HepG2 (cell line): Measurements from ENCODE around the gene SSX2IP. TPM values are rescaled to one million over a fixed set of nuclear protein-coding genes. Genes with fewer than 3 reads are reported as not detected.

Source experiments
- HOXA5 ChIP-seq: sonication (generic); formaldehyde crosslinking; IDR thresholded peaks from 2 replicates; pipeline ENCODE4 v1.4.0; 2020; ENCODE audit warnings: missing genetic modification reagents
- ISX ChIP-seq: sonication (generic); formaldehyde crosslinking; conservative IDR thresholded peaks from 2 replicates; pipeline ENCODE4 v1.5.0; 2020; ENCODE audit warnings: missing genetic modification reagents
- KDM4B ChIP-seq: sonication (generic); formaldehyde crosslinking; IDR thresholded peaks from 2 replicates; pipeline ENCODE4 v1.4.0; 2020; ENCODE audit warnings: missing genetic modification reagents
- MATR3 ChIP-seq: sonication (generic); formaldehyde crosslinking; IDR thresholded peaks from 2 replicates; pipeline ENCODE4 v1.4.0; 2020; ENCODE audit warnings: missing genetic modification reagents
- REXO4 ChIP-seq: sonication (generic); formaldehyde crosslinking; IDR thresholded peaks from 2 replicates; pipeline ENCODE4 v1.8.0; 2022; ENCODE audit warnings: missing genetic modification reagents, mild to moderate bottlenecking, borderline replicate concordance
- RFXANK ChIP-seq: IDR thresholded peaks from 2 replicates; pipeline ENCODE4 v1.6.1; 2016
- SETDB1 ChIP-seq: sonication (generic); formaldehyde crosslinking; IDR thresholded peaks from 2 replicates; pipeline ENCODE4 v1.5.1; 2020; ENCODE audit warnings: missing genetic modification reagents, mild to moderate bottlenecking, borderline replicate concordance
- TCF12 ChIP-seq, 2 experiments: fragments of 450-650 bp in 1 of 2; sonication (generic) in 1 of 2; formaldehyde crosslinking in 1 of 2; IDR thresholded peaks; 2 replicates each; pipeline versions ENCODE4 v1.6.1 to v1.8.0; 2017 to 2022; ENCODE audit warnings: antibody characterized with exemption in 1 of 2, mild to moderate bottlenecking in 1 of 2, missing genetic modification reagents in 1 of 2, moderate library complexity in 1 of 2
- TEAD2 ChIP-seq: sonication (generic); formaldehyde crosslinking; IDR thresholded peaks from 2 replicates; pipeline ENCODE4 v1.9.0; 2021; ENCODE audit warnings: missing genetic modification reagents
- ZBTB1 ChIP-seq: sonication (generic); formaldehyde crosslinking; IDR thresholded peaks from 2 replicates; pipeline ENCODE4 v1.4.0; 2020; ENCODE audit warnings: missing genetic modification reagents, borderline replicate concordance
- ZMYM2 ChIP-seq: sonication (generic); formaldehyde crosslinking; IDR thresholded peaks from 2 replicates; pipeline ENCODE4 v1.8.0; 2022; ENCODE audit warnings: mild to moderate bottlenecking, missing genetic modification reagents
- ZNF160 ChIP-seq: sonication (generic); formaldehyde crosslinking; IDR thresholded peaks from 2 replicates; pipeline ENCODE4 v1.8.0; 2022; ENCODE audit warnings: mild to moderate bottlenecking, inconsistent platforms, missing genetic modification reagents
- ZNF263 ChIP-seq: sonication (generic); formaldehyde crosslinking; IDR thresholded peaks from 2 replicates; pipeline ENCODE4 v1.4.0; 2020; ENCODE audit warnings: missing genetic modification reagents
- ZNF557 ChIP-seq: sonication (generic); formaldehyde crosslinking; IDR thresholded peaks from 2 replicates; pipeline ENCODE4 v1.4.0; 2020; ENCODE audit warnings: missing genetic modification reagents
- ZNF672 ChIP-seq: sonication (generic); formaldehyde crosslinking; IDR thresholded peaks from 2 replicates; pipeline ENCODE4 v1.8.1; 2022; ENCODE audit warnings: missing genetic modification reagents
- polyA plus RNA-seq, 8 experiments: library from polyadenylated mRNA; depleted of rRNA in 3 of 8; stranded (reverse) in 7 of 8; unstranded in 1 of 8; fragments of >200 nt; fragmentation: Illumina TruSeq in 4 of 8; extraction: Trizol in 4 of 8; gene quantifications; 2 replicates each; pipeline versions ENCODE4 v1.2.1 to v1.2.3, GENCODE V29; 2011 to 2016; ENCODE audit warnings: low read depth in 4 of 8, missing spikeins in 1 of 8, mixed read lengths in 1 of 8; ENCODE audit not compliant: insufficient read depth in 1 of 8
- total RNA-seq, 5 experiments: library from RNA; depleted of rRNA; stranded (reverse); fragments of >200 nt; fragmentation: Illumina TruSeq; extraction: Trizol; gene quantifications; 2 replicates each; pipeline ENCODE4 v1.2.3, GENCODE V29; 2016; ENCODE audit warnings: low read depth in 1 of 5
- TF ChIP-seq, protein P1 (sequence below): IDR thresholded peaks from 2 replicates; pipeline ENCODE4 v1.6.1; 2016
- TF ChIP-seq, protein P2 (sequence below): sonication (generic); formaldehyde crosslinking; IDR thresholded peaks from 2 replicates; pipeline ENCODE4 v1.8.0; 2022; ENCODE audit warnings: missing genetic modification reagents, low read depth, mild to moderate bottlenecking, borderline replicate concordance
- TF ChIP-seq, protein P3 (sequence below): sonication (generic); formaldehyde crosslinking; IDR thresholded peaks from 2 replicates; pipeline ENCODE4 v1.4.0; 2020; ENCODE audit warnings: missing genetic modification reagents; ENCODE audit errors: not compliant biosample characterization
- TF ChIP-seq, protein P4 (sequence below): sonication (generic); formaldehyde crosslinking; IDR thresholded peaks from 2 replicates; pipeline ENCODE4 v1.4.0; 2020; ENCODE audit warnings: low read depth, missing genetic modification reagents
- TF ChIP-seq, protein P5 (sequence below): sonication (generic); formaldehyde crosslinking; IDR thresholded peaks from 2 replicates; pipeline ENCODE4 v1.4.0; 2020; ENCODE audit warnings: missing genetic modification reagents, borderline replicate concordance
- TF ChIP-seq, protein P6 (sequence below): sonication (generic); formaldehyde crosslinking; IDR thresholded peaks from 2 replicates; pipeline ENCODE4 v1.5.0; 2020; ENCODE audit warnings: missing genetic modification reagents, mild to moderate bottlenecking, borderline replicate concordance

Gene SSX2IP
- total and polyA plus RNA-seq, 2 of the 13 experiments (the other 11 are each of a cell fraction or from before 2014, with no cell fraction given), result 2.7 to 23.7 TPM

DNA sequence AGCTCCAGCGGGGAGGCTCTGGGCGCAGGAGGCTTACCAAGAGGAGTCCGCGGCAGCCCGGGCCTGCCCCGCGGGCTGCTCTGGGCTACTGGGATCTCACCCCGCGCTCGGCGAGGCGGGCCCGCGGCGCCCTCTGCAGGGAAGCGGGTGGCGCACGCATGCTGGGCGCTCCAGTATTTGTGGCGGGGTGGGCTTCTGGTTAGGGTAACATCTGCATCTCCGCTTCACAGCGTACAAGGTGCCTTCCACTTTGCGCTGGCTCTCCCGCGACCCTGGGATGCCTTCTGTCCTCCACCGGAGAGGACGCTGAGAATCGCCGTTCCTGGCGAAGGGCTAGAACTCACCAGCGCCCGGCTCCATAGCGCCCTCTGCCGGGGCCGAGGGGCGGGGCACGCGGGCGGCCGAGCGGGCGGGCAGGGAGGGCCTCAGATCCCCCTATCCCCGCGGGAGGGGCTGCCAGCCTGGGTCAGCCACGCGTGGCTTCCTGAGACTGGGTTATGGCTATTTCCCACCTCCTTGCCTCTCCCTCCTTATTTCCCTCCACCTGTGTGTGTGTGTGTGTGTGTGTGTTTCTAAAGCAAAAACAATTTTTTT lies 69.4 kb downstream of the SSX2IP start (continued):
- TF ChIP-seq KDM4B (CRISPR knock-in tag), result no peak
- TF ChIP-seq MATR3, result no peak
- no peak for TF ChIP-seq HOXA5
- TF ChIP-seq, protein P1, sequence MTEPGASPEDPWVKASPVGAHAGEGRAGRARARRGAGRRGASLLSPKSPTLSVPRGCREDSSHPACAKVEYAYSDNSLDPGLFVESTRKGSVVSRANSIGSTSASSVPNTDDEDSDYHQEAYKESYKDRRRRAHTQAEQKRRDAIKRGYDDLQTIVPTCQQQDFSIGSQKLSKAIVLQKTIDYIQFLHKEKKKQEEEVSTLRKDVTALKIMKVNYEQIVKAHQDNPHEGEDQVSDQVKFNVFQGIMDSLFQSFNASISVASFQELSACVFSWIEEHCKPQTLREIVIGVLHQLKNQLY (CRISPR knock-in tag), result no peak
- no peak for TF ChIP-seq RFXANK
- peak; percentile 62; the same call in 1 of the 2 replicates for TF ChIP-seq ZMYM2 (CRISPR knock-in tag)
- TF ChIP-seq, protein P2, sequence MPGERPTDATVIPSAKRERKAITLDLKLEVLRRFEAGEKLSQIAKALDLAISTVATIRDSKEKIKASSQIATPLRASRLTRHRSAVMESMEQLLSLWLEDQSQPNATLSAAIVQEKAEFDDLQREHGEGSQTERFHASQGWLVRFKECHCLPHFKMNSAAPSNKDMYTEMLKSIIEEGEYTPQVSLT, result no peak
- TF ChIP-seq, protein P3, sequence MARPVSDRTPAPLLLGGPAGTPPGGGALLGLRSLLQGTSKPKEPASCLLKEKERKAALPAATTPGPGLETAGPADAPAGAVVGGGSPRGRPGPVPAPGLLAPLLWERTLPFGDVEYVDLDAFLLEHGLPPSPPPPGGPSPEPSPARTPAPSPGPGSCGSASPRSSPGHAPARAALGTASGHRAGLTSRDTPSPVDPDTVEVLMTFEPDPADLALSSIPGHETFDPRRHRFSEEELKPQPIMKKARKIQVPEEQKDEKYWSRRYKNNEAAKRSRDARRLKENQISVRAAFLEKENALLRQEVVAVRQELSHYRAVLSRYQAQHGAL (CRISPR knock-in tag), result no peak
- TF ChIP-seq ISX, result no peak
- TF ChIP-seq ZNF557, result no peak
- TF ChIP-seq ZNF263 (CRISPR knock-in tag), result no peak
- no peak for TF ChIP-seq SETDB1
- TF ChIP-seq ZNF672 (CRISPR knock-in tag), result no peak
- no peak for TF ChIP-seq ZBTB1 (CRISPR knock-in tag)
- no peak for TF ChIP-seq REXO4 (CRISPR knock-in tag)
- TF ChIP-seq, protein P4, sequence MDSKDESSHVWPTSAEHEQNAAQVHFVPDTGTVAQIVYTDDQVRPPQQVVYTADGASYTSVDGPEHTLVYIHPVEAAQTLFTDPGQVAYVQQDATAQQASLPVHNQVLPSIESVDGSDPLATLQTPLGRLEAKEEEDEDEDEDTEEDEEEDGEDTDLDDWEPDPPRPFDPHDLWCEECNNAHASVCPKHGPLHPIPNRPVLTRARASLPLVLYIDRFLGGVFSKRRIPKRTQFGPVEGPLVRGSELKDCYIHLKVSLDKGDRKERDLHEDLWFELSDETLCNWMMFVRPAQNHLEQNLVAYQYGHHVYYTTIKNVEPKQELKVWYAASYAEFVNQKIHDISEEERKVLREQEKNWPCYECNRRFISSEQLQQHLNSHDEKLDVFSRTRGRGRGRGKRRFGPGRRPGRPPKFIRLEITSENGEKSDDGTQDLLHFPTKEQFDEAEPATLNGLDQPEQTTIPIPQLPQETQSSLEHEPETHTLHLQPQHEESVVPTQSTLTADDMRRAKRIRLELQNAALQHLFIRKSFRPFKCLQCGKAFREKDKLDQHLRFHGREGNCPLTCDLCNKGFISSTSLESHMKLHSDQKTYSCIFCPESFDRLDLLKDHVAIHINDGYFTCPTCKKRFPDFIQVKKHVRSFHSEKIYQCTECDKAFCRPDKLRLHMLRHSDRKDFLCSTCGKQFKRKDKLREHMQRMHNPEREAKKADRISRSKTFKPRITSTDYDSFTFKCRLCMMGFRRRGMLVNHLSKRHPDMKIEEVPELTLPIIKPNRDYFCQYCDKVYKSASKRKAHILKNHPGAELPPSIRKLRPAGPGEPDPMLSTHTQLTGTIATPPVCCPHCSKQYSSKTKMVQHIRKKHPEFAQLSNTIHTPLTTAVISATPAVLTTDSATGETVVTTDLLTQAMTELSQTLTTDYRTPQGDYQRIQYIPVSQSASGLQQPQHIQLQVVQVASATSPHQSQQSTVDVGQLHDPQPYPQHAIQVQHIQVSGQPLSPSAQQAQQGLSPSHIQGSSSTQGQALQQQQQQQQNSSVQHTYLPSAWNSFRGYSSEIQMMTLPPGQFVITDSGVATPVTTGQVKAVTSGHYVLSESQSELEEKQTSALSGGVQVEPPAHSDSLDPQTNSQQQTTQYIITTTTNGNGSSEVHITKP (CRISPR knock-in tag), result no peak
- no peak for TF ChIP-seq ZNF160 (CRISPR knock-in tag)
- no peak for TF ChIP-seq TEAD2 (CRISPR knock-in tag)
- TF ChIP-seq, protein P5, sequence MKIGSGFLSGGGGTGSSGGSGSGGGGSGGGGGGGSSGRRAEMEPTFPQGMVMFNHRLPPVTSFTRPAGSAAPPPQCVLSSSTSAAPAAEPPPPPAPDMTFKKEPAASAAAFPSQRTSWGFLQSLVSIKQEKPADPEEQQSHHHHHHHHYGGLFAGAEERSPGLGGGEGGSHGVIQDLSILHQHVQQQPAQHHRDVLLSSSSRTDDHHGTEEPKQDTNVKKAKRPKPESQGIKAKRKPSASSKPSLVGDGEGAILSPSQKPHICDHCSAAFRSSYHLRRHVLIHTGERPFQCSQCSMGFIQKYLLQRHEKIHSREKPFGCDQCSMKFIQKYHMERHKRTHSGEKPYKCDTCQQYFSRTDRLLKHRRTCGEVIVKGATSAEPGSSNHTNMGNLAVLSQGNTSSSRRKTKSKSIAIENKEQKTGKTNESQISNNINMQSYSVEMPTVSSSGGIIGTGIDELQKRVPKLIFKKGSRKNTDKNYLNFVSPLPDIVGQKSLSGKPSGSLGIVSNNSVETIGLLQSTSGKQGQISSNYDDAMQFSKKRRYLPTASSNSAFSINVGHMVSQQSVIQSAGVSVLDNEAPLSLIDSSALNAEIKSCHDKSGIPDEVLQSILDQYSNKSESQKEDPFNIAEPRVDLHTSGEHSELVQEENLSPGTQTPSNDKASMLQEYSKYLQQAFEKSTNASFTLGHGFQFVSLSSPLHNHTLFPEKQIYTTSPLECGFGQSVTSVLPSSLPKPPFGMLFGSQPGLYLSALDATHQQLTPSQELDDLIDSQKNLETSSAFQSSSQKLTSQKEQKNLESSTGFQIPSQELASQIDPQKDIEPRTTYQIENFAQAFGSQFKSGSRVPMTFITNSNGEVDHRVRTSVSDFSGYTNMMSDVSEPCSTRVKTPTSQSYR (CRISPR knock-in tag), result no peak
- TF ChIP-seq, protein P6, sequence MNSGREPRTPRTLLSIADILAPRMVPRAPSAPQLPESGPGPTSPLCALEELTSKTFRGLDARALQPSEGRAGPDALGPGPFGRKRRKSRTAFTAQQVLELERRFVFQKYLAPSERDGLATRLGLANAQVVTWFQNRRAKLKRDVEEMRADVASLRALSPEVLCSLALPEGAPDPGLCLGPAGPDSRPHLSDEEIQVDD, result no peak
- TF ChIP-seq TCF12 (IDR thresholded peaks at IDR 0.05), result no peak
- TF ChIP-seq TCF12 (CRISPR knock-in tag; IDR thresholded peaks at IDR 0.05), result no peak
